ENCODE measurements around the gene NPHP4.

NPHP4 gene

GRCh38 chr1:5884110-5884509 is 108.1 kb downstream of the NPHP4 start:
- Histone ChIP-seq H3K9me3 (replicated peaks; ENCODE audit: insufficient read depth, low read length) (no peaks in the 10 kb centered on the region), H3F3A (ENCODE audit: insufficient read depth, low read length) (no peaks in the 10 kb centered on the region), H3K4me1 (ENCODE audit: low read length) (no peaks in the 10 kb centered on the region), H3K9ac (ENCODE audit: low read length) (no peak overlapping the region), H3K27ac (ENCODE audit: low read length) (no peak overlapping the region), H3K36me3 (replicated peaks; ENCODE audit: insufficient read depth, low read length) (no peaks in the 10 kb centered on the region), H4K20me1 (ENCODE audit: insufficient read depth, low read length) (no peaks in the 10 kb centered on the region), H3K4me3 (ENCODE audit: low read length) (no peak overlapping the region), H3K27me3 (replicated peaks; ENCODE audit: insufficient read depth, low read length) (no peaks in the 10 kb centered on the region), H3K9me2 (replicated peaks; ENCODE audit: insufficient read depth, low read length) (no peaks in the 10 kb centered on the region), H2AFZ (ENCODE audit: low read length) (no peak overlapping the region), H3K79me2 (ENCODE audit: low read length) (no peaks in the 10 kb centered on the region), H3K4me2 (ENCODE audit: low read depth, low read length) (no peak overlapping the region)
- no peak for DNase-seq
- TF ChIP-seq CTCF (IDR thresholded peaks at IDR 0.05; ENCODE audit: low read length) (no peak), EZH2phosphoT487 (IDR thresholded peaks at IDR 0.05; ENCODE audit: low read length) (no peak), EZH2 (optimal IDR thresholded peaks at IDR 0.05; ENCODE audit: low read depth, low read length) (no peak)

GRCh38 chr1:5883129-5884048 is 108.8 kb downstream of the NPHP4 start:
- Histone ChIP-seq H3K9me3 (replicated peaks; ENCODE audit: insufficient read depth, low read length) (no peaks in the 10 kb centered on the region), H3K4me1 (ENCODE audit: low read length) (no peaks in the 10 kb centered on the region)

GRCh38 chr1:5882367-5883128 is 109.7 kb downstream of the NPHP4 start:
- DNase-seq = no peak
- Histone ChIP-seq H3K27ac (ENCODE audit: low read length) (no peak overlapping the region), H3K79me2 (ENCODE audit: low read length) (no peaks in the 10 kb centered on the region), H3K27me3 (replicated peaks; ENCODE audit: insufficient read depth, low read length) (no peaks in the 10 kb centered on the region), H3K9ac (ENCODE audit: low read length) (no peak overlapping the region), H4K20me1 (ENCODE audit: insufficient read depth, low read length) (no peaks in the 10 kb centered on the region), H3K4me2 (ENCODE audit: low read depth, low read length) (no peak overlapping the region), H3K4me1 (ENCODE audit: low read length) (no peaks in the 10 kb centered on the region), H3K4me3 (ENCODE audit: low read length) (no peak overlapping the region), H3K9me2 (replicated peaks; ENCODE audit: insufficient read depth, low read length) (no peaks in the 10 kb centered on the region), H3K9me3 (replicated peaks; ENCODE audit: insufficient read depth, low read length) (no peaks in the 10 kb centered on the region), H3K36me3 (replicated peaks; ENCODE audit: insufficient read depth, low read length) (no peaks in the 10 kb centered on the region), H2AFZ (ENCODE audit: low read length) (no peak overlapping the region), H3F3A (ENCODE audit: insufficient read depth, low read length) (no peaks in the 10 kb centered on the region)
- TF ChIP-seq EZH2 (optimal IDR thresholded peaks at IDR 0.05; ENCODE audit: low read depth, low read length) = no peak
- TF ChIP-seq CTCF (IDR thresholded peaks at IDR 0.05; ENCODE audit: low read length) = no peak
- no peak for TF ChIP-seq EZH2phosphoT487 (IDR thresholded peaks at IDR 0.05; ENCODE audit: low read length)

More at GRCh38 chr1:5883129-5884048, 108.8 kb downstream of the NPHP4 start:
- H3K36me3 ChIP-seq (replicated peaks; ENCODE audit: insufficient read depth, low read length) = no peaks in the 10 kb centered on the region
- no peak overlapping the region for H3K9ac ChIP-seq (ENCODE audit: low read length)
- H3K79me2 ChIP-seq (ENCODE audit: low read length) = no peaks in the 10 kb centered on the region
- no peak overlapping the region for H3K4me2 ChIP-seq (ENCODE audit: low read depth, low read length)
- no peak for TF ChIP-seq EZH2 (optimal IDR thresholded peaks at IDR 0.05; ENCODE audit: low read depth, low read length)
- DNase-seq = no peak
- no peak overlapping the region for H2AFZ ChIP-seq (ENCODE audit: low read length)
- no peaks in the 10 kb centered on the region for H3K27me3 ChIP-seq (replicated peaks; ENCODE audit: insufficient read depth, low read length)
- no peak overlapping the region for H3K27ac ChIP-seq (ENCODE audit: low read length)
- no peaks in the 10 kb centered on the region for H3K9me2 ChIP-seq (replicated peaks; ENCODE audit: insufficient read depth, low read length)
- no peaks in the 10 kb centered on the region for H3F3A ChIP-seq (ENCODE audit: insufficient read depth, low read length)
- no peaks in the 10 kb centered on the region for H4K20me1 ChIP-seq (ENCODE audit: insufficient read depth, low read length)
- H3K4me3 ChIP-seq (ENCODE audit: low read length) = no peak overlapping the region

Data from MM.1S (cell line).